ENCODE measurements around the gene SLC2A8. TPM values are rescaled to one million over a fixed set of nuclear protein-coding genes. Genes with fewer than 3 reads are reported as not detected.

SLC2A8 gene
- total RNA-seq, 1 experiment from 2014 or later: 29.0 TPM

DNA sequence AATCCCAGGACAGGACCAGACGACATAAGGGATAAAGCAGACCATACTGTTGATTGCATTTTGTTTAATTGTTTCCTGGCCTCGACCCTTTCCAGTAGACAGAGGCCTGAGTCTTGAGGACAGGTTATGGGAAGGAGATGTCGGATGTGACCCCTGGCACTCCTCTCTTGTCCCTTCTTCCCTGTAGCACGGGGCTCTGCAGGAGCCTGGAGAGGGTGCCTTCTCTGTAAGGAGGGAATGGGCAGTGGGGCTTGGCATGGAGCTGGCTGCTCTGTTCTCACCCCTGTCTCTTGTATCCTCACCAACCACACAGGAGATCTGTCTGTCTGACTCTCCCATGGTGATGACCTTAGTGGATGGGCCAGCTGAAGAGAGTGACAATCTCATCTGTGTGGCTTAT lies 40.1 kb upstream of the SLC2A8 start:
- BruUV-seq (replicated peaks): no TSS peak

DNA sequence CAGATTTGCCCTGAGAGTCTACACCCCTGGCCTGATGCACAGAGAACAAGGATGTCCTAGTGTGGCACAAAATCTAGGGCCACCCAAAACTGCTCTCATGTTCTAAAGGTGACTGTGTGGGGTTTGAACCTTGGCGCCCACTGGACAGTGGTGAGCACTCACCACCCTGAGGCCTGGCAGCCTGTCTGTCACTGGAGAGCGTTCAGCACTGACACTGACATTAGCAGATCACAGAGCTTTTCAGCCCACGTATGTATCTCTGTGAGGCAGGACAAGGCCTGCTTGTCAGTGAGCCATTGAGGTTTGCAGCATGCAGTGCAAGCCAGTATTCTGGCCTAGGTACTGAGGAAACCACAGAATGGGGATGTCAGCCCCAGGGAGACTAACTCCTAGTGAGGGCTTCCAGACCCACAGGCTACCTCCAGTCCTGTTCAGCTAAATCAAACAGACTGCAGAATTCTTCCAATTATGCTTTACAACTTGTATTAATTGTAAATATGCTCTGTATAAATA lies 38.9 kb upstream of the SLC2A8 start:
- ATAC-seq (no peak), DNase-seq (no peak)
- H3K4me3 ChIP-seq (ENCODE audit: low read length): no peak overlapping the region
- no peaks in the 10 kb centered on the region for H3K9me2 ChIP-seq (replicated peaks; ENCODE audit: low read length)
- no peak overlapping the region for H2AFZ ChIP-seq (ENCODE audit: low read length)
- no peaks in the 10 kb centered on the region for H3K4me1 ChIP-seq (ENCODE audit: insufficient read depth, low read length)
- H4K20me1 ChIP-seq (ENCODE audit: low read length): no peaks in the 10 kb centered on the region
- no peaks in the 10 kb centered on the region for H3K36me3 ChIP-seq (ENCODE audit: low read depth, low read length)
- H3K9ac ChIP-seq (ENCODE audit: low read length): no peak overlapping the region
- H3K4me2 ChIP-seq (ENCODE audit: low read length): no peak overlapping the region
- H3K27ac ChIP-seq (ENCODE audit: low read length): no peak overlapping the region
- intact Hi-C loops (cut with micrococcal nuclease): no loop called here
- no peaks in the 10 kb centered on the region for H3K79me2 ChIP-seq (ENCODE audit: low read length)
- BruUV-seq (replicated peaks): no TSS peak
- TF ChIP-seq EZH2 (IDR thresholded peaks at IDR 0.05; ENCODE audit: low read length, unreplicated experiment) (no peak), EZH2phosphoT487 (IDR thresholded peaks at IDR 0.05; ENCODE audit: borderline replicate concordance, low read length) (no peak)
- TF ChIP-seq, protein P1, sequence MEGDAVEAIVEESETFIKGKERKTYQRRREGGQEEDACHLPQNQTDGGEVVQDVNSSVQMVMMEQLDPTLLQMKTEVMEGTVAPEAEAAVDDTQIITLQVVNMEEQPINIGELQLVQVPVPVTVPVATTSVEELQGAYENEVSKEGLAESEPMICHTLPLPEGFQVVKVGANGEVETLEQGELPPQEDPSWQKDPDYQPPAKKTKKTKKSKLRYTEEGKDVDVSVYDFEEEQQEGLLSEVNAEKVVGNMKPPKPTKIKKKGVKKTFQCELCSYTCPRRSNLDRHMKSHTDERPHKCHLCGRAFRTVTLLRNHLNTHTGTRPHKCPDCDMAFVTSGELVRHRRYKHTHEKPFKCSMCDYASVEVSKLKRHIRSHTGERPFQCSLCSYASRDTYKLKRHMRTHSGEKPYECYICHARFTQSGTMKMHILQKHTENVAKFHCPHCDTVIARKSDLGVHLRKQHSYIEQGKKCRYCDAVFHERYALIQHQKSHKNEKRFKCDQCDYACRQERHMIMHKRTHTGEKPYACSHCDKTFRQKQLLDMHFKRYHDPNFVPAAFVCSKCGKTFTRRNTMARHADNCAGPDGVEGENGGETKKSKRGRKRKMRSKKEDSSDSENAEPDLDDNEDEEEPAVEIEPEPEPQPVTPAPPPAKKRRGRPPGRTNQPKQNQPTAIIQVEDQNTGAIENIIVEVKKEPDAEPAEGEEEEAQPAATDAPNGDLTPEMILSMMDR (conservative IDR thresholded peaks at IDR 0.05; ENCODE audit: low read depth, low read length): no peak
- H3K27me3 ChIP-seq (ENCODE audit: low read length): no peaks in the 10 kb centered on the region
- H3F3A ChIP-seq (ENCODE audit: low read length, unreplicated experiment): no peaks in the 10 kb centered on the region
- ChIA-PET CTCF (no interaction called here), POLR2A (ENCODE audit: unreplicated experiment) (no interaction called here)
- H3K9me3 ChIP-seq (ENCODE audit: low read length): no peaks in the 10 kb centered on the region

More for the DNA sequence above, 40.1 kb upstream of the SLC2A8 start:
- no peak for DNase-seq
- Histone ChIP-seq H3K4me1 (ENCODE audit: insufficient read depth, low read length) (no peaks in the 10 kb centered on the region), H3K9me3 (ENCODE audit: low read length) (no peaks in the 10 kb centered on the region), H3K4me3 (ENCODE audit: low read length) (no peak overlapping the region), H3K27me3 (ENCODE audit: low read length) (no peaks in the 10 kb centered on the region), H3F3A (ENCODE audit: low read length, unreplicated experiment) (no peaks in the 10 kb centered on the region), H2AFZ (ENCODE audit: low read length) (no peak overlapping the region), H3K9me2 (replicated peaks; ENCODE audit: low read length) (no peaks in the 10 kb centered on the region), H3K4me2 (ENCODE audit: low read length) (no peak overlapping the region), H3K36me3 (ENCODE audit: low read depth, low read length) (no peaks in the 10 kb centered on the region), H4K20me1 (ENCODE audit: low read length) (no peaks in the 10 kb centered on the region), H3K79me2 (ENCODE audit: low read length) (no peaks in the 10 kb centered on the region), H3K9ac (ENCODE audit: low read length) (no peak overlapping the region), H3K27ac (ENCODE audit: low read length) (no peak overlapping the region)
- ATAC-seq: no peak
- CTCF ChIA-PET: no interaction called here
- POLR2A ChIA-PET (ENCODE audit: unreplicated experiment): no interaction called here
- intact Hi-C loops (cut with micrococcal nuclease): no loop called here
- TF ChIP-seq, protein P1 (conservative IDR thresholded peaks at IDR 0.05; ENCODE audit: low read depth, low read length): no peak
- TF ChIP-seq EZH2 (IDR thresholded peaks at IDR 0.05; ENCODE audit: low read length, unreplicated experiment) (no peak), EZH2phosphoT487 (IDR thresholded peaks at IDR 0.05; ENCODE audit: borderline replicate concordance, low read length) (no peak)

DNA sequence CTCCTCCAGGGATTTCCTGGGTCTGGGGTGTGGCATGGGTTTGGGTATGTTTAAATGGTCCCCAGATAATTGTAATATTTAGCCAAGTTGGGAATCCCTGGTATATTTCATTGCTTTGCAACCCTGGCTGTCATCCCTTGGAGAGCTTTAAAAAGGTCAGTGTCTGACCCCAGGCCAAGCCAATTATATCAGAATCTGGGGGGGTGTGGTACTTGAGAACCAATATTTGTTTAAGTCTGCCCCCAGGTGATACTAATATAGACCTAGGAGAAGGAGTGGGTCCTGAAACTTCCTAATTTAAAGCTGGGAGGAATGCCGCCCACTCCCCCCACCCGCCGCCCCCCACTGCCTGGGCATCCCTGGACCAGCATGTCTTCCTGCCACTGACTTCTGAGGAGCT lies 38.2 kb upstream of the SLC2A8 start:
- TF ChIP-seq EZH2phosphoT487 (IDR thresholded peaks at IDR 0.05; ENCODE audit: borderline replicate concordance, low read length) (no peak), EZH2 (IDR thresholded peaks at IDR 0.05; ENCODE audit: low read length, unreplicated experiment) (no peak)
- TF ChIP-seq, protein P1 (conservative IDR thresholded peaks at IDR 0.05; ENCODE audit: low read depth, low read length): no peak
- no peaks in the 10 kb centered on the region for H3K9me3 ChIP-seq (ENCODE audit: low read length)
- ATAC-seq: no peak
- H3K36me3 ChIP-seq (ENCODE audit: low read depth, low read length): no peaks in the 10 kb centered on the region
- ChIA-PET CTCF (no interaction called here), POLR2A (ENCODE audit: unreplicated experiment) (no interaction called here)
- H3K9ac ChIP-seq (ENCODE audit: low read length): no peak overlapping the region
- no peaks in the 10 kb centered on the region for H3K79me2 ChIP-seq (ENCODE audit: low read length)
- no peak overlapping the region for H3K27ac ChIP-seq (ENCODE audit: low read length)
- intact Hi-C loops (cut with micrococcal nuclease): no loop called here
- H2AFZ ChIP-seq (ENCODE audit: low read length): no peak overlapping the region
- BruUV-seq (replicated peaks): no TSS peak
- no peaks in the 10 kb centered on the region for H4K20me1 ChIP-seq (ENCODE audit: low read length)
- no peak overlapping the region for H3K4me3 ChIP-seq (ENCODE audit: low read length)
- H3K4me2 ChIP-seq (ENCODE audit: low read length): no peak overlapping the region
- H3K4me1 ChIP-seq (ENCODE audit: insufficient read depth, low read length): no peaks in the 10 kb centered on the region
- no peaks in the 10 kb centered on the region for H3K9me2 ChIP-seq (replicated peaks; ENCODE audit: low read length)
- H3F3A ChIP-seq (ENCODE audit: low read length, unreplicated experiment): no peaks in the 10 kb centered on the region
- no peak for DNase-seq
- H3K27me3 ChIP-seq (ENCODE audit: low read length): no peaks in the 10 kb centered on the region

Data from PC-3 (cell line).